SKM-1 treated with dmso at 0.1 percent for 144 hours (cell line): ENCODE results near the gene PROM1.

Experiments
- DNase-seq: peaks from one replicate; lab custom pipeline; 2025; ENCODE audit not compliant: unreplicated experiment; lab: John Stamatoyannopoulos, UW

The PROM1 gene

DNA sequence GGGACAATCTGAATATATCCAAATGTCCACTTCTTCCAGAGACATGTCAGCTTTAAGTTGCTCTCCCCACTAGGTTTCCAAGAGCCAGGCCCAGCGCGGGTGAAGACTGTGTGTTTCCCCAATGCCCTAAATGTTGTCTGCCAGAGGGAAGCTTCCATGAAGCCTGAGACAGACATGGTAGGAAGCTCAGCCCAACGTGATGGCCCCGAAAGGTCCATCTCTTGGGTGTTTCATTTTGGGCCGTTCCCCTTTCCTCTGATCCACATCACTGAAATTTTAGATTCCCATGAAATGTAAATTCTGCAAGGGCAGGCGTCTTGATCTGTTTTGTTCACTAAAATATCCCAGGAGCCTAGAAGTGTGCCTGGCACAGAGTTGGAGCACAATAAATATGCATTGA is 25.4 kb upstream of the PROM1 start:
- no peak for DNase-seq

GRCh38 chr4:16106956-16107355 is 23.1 kb upstream of the PROM1 start:
- DNase-seq: no peak

DNA sequence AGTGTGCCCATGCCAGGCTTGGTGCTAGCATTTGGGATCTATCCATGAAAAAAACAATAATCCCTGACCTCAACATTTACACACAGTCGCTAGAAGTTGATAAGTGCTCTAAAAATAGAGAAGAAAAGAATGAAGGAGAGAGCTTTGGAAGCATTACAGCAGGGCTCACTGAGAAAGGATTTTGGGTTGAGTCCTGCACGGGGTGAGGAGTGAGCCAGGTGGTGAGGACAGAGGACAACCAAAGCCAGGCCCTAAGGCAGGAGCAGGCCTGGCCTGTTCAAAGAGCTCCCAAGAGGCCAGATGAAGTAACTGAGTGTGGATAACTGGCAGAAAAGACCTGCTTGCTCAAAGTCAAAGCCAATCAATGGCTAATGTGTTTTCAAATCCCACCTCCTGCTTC is 20.7 kb upstream of the PROM1 start:
- no peak for DNase-seq

- DNase-seq: no peak
These were observed 18.5 kb upstream of the PROM1 start for GRCh38 chr4:16102356-16102755.

- DNase-seq: no peak
These were observed 17.0 kb upstream of the PROM1 start for GRCh38 chr4:16100833-16101232.

GRCh38 chr4:16092682-16093319 is 9.0 kb upstream of the PROM1 start:
- DNase-seq: no peak

- no peak for DNase-seq
These were observed 6.4 kb upstream of the PROM1 start for GRCh38 chr4:16090096-16090705.

DNA sequence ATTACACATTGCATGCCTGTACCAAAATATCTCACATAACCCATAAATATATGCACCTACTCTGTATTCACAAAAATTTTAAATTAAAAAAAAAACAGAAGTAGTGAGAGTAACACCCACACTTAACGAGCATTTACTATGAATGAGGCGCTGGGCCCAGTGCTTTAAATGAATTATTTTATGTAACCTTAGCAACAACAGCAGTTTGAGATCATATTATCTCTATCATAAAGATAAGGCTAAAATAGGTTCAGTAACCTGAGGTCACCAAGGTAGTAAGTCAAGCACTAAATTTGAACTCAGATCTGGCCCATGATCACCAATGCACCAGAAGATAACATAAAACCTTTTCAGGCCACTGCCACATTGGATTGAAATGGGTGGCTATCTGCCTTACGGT is 5.3 kb upstream of the PROM1 start:
- no peak for DNase-seq

DNA sequence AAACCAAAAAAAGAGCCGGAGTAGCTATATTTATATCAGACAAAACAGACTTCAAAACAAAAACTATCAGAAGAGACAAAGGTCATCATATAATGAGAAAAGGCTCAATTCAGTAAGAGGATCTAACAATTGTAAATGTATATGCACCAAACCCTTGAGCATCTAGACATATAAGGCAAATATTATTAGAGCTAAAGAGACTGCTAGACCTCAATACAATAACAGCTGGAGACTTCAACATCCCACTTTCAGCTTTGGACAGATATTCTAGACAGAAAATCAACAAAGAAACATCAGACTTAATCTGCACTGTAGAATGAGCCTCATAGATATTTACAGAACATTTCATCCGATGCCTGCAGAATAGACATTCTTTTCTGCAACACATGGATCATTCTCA is 4.8 kb upstream of the PROM1 start:
- DNase-seq: no peak

DNA sequence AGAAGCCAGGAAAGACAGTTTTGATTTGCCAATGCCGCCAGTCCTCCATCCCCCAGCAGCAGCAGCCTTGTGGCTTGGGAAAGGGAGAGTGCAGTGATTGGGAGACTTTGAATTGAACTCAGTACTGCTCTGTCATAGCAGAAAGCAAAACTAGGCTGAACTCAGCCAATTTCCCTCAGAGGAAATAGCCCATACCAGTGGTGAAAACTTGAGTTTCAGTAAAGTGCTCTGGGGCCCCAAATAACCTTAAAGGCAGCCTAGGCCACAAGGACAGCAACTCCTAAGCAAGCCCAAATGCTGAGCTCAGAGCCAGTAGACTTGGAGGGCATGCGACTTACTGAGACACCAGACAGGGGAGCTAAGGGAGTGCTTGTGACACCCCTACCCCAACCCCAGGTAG is 2.0 kb upstream of the PROM1 start:
- no peak for DNase-seq

GRCh38 chr4:16082426-16083240 is 1.2 kb downstream of the PROM1 start:
- no peak for DNase-seq

GRCh38 chr4:16082041-16082425 is 1.8 kb downstream of the PROM1 start:
- no peak for DNase-seq

DNA sequence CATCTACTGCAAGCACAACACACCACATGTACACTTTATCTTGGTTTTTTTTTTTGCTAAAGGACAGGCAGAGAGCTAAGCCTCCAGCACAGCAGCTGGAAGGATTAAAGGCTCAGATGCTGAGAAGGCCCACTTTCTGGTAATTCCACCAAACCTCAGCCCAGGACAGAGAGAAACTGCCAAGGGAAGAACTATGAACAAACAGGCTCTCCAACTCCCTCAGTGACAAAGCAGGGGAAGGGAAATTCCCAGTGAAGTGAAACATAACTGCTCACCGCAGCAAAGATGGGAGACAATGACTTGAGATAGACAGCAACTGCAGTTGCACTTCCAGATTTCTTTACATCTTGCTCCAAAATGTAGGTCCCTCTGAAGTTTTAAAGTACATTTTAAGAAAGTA is 4.8 kb downstream of the PROM1 start:
- no peak for DNase-seq

DNA sequence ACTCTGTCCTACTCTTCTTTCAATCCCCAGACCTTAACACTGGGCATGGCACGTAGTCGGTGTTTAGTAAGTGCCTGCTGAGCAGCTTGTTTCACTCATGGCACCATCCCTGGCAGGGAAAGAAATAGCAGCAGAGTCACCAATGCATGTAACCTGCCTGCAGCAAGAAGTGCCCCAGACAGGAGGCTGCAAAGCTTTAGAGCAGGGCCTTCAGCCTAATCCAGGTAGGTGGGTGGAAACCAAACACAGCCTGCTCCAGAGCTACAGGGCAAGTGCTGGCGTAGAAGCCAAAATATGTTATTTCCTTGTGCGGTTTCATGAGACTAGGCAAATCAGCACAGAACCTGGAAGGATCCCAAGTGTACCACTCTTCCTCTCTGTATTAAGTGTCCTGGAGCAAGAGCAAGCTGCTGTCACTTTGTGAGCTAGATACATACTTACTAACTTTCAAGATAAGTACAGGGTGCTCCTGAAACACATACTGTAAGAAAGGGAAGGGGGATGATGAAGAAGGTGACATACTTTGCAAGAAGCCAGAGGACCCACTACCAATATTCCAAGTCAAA is 5.5 kb downstream of the PROM1 start:
- DNase-seq: no peak

GRCh38 chr4:16077786-16078185 is 6.0 kb downstream of the PROM1 start:
- DNase-seq: no peak

GRCh38 chr4:16075975-16076757 is 7.7 kb downstream of the PROM1 start:
- no peak for DNase-seq

GRCh38 chr4:16075061-16075460 is 8.8 kb downstream of the PROM1 start:
- no peak for DNase-seq

- DNase-seq: no peak
These were observed 11.7 kb downstream of the PROM1 start for GRCh38 chr4:16072168-16072567.

DNA sequence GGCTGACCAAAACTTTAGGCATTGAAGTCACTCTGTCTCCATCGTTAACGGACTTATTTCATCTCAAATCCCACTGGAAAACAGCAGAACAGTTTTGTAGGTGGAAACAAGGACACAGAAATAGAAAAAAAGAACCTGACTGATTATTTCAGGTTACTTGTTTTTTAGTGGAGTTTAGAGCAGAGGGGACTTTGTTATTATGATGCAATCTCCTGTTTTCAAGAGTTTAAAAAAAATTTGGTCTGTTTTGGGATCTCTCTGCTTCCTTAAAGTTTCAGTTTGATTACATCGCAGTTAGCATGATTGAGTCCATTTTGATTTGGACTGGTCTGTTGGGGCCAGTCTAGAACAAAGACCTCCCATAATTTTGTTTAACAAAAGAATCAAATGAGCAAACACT is 13.6 kb downstream of the PROM1 start:
- DNase-seq: no peak

- DNase-seq: no peak
These were observed 16.3 kb downstream of the PROM1 start for GRCh38 chr4:16067515-16067914.

GRCh38 chr4:16066586-16067128 is 17.2 kb downstream of the PROM1 start:
- DNase-seq: no peak
